HEK293 (cell line): ENCODE results near the gene ZNF451.
A peak's percentile ranks its signal among the peaks of the same experiment; 100 is the strongest.

Experiments used
- KLF9 ChIP-seq: fragments of 450-650 bp; formaldehyde crosslinking; IDR thresholded peaks from 2 replicates; pipeline ENCODE4 v1.5.1; 2016; ENCODE audit warnings: missing biosample characterization, missing genetic modification characterization, low read depth
- OSR2 ChIP-seq: fragments of 450-650 bp; formaldehyde crosslinking; IDR thresholded peaks from 2 replicates; pipeline ENCODE4 v1.5.1; 2016; ENCODE audit warnings: missing biosample characterization, missing genetic modification characterization
- PRDM10 ChIP-seq: fragments of 450-650 bp; formaldehyde crosslinking; IDR thresholded peaks from 2 replicates; pipeline ENCODE4 v1.5.1; 2016; ENCODE audit warnings: missing biosample characterization, missing genetic modification characterization
- PRDM4 ChIP-seq: fragments of 450-650 bp; formaldehyde crosslinking; IDR thresholded peaks from 2 replicates; pipeline ENCODE4 v1.5.1; 2017; ENCODE audit warnings: missing biosample characterization, missing genetic modification characterization
- ZBTB26 ChIP-seq: fragments of 450-650 bp; formaldehyde crosslinking; optimal IDR thresholded peaks from 2 replicates; pipeline ENCODE3; 2016; ENCODE audit warnings: missing biosample characterization, mild to moderate bottlenecking, missing genetic modification characterization
- ZBTB7A ChIP-seq: fragments of 450-650 bp; formaldehyde crosslinking; IDR thresholded peaks from 2 replicates; pipeline ENCODE4 v1.5.1; 2016; ENCODE audit warnings: low read depth, missing biosample characterization, missing genetic modification characterization
- ZFP3 ChIP-seq: fragments of 450-650 bp; formaldehyde crosslinking; IDR thresholded peaks from 2 replicates; pipeline ENCODE4 v1.5.1; 2016; ENCODE audit warnings: low read depth, missing biosample characterization, missing genetic modification characterization
- ZFP69B ChIP-seq: fragments of 450-650 bp; formaldehyde crosslinking; IDR thresholded peaks from 2 replicates; pipeline ENCODE4 v1.5.1; 2016; ENCODE audit warnings: missing biosample characterization, missing genetic modification characterization
- ZNF155 ChIP-seq: fragments of 450-650 bp; formaldehyde crosslinking; IDR thresholded peaks from 2 replicates; pipeline ENCODE4 v1.5.1; 2016; ENCODE audit warnings: missing biosample characterization, missing genetic modification characterization
- ZNF157 ChIP-seq: fragments of 450-650 bp; formaldehyde crosslinking; IDR thresholded peaks from 2 replicates; pipeline ENCODE4 v1.5.1; 2016; ENCODE audit warnings: missing biosample characterization, missing genetic modification characterization
- ZNF280D ChIP-seq: fragments of 450-650 bp; formaldehyde crosslinking; IDR thresholded peaks from 2 replicates; pipeline ENCODE4 v1.5.1; 2016; ENCODE audit warnings: missing biosample characterization, missing genetic modification characterization
- ZNF398 ChIP-seq: fragments of 450-650 bp; formaldehyde crosslinking; IDR thresholded peaks from 2 replicates; pipeline ENCODE4 v1.5.1; 2017; ENCODE audit warnings: missing biosample characterization, missing genetic modification characterization
- ZNF473 ChIP-seq: fragments of 450-650 bp; formaldehyde crosslinking; IDR thresholded peaks from 2 replicates; pipeline ENCODE4 v1.5.1; 2017; ENCODE audit warnings: missing biosample characterization, missing genetic modification characterization
- ZNF571 ChIP-seq: fragments of 450-650 bp; formaldehyde crosslinking; IDR thresholded peaks from 2 replicates; pipeline ENCODE4 v1.5.0; 2017; ENCODE audit warnings: missing biosample characterization, missing genetic modification characterization
- ZNF585B ChIP-seq: fragments of 450-650 bp; formaldehyde crosslinking; IDR thresholded peaks from 2 replicates; pipeline ENCODE4 v1.5.1; 2016; ENCODE audit warnings: missing biosample characterization, missing genetic modification characterization
- ZNF639 ChIP-seq: fragments of 450-650 bp; formaldehyde crosslinking; IDR thresholded peaks from 2 replicates; pipeline ENCODE4 v1.5.1; 2016; ENCODE audit warnings: missing biosample characterization, missing genetic modification characterization
- ZNF76 ChIP-seq: fragments of 450-650 bp; formaldehyde crosslinking; IDR thresholded peaks from 2 replicates; pipeline ENCODE4; 2016; ENCODE audit warnings: low read depth, missing biosample characterization, missing genetic modification characterization, borderline replicate concordance
- ZNF776 ChIP-seq: fragments of 450-650 bp; formaldehyde crosslinking; IDR thresholded peaks from 2 replicates; pipeline ENCODE4 v1.5.0; 2017; ENCODE audit warnings: missing biosample characterization, missing genetic modification characterization, borderline replicate concordance
- ZNF843 ChIP-seq: fragments of 450-650 bp; formaldehyde crosslinking; IDR thresholded peaks from 2 replicates; pipeline ENCODE4 v1.5.1; 2016; ENCODE audit warnings: missing biosample characterization, missing genetic modification characterization
- TF ChIP-seq, protein P1 (sequence below): fragments of 450-650 bp; formaldehyde crosslinking; IDR thresholded peaks from 2 replicates; pipeline ENCODE4 v1.5.1; 2016; ENCODE audit warnings: missing biosample characterization, missing genetic modification characterization
- TF ChIP-seq, protein P2 (sequence below): fragments of 450-650 bp; formaldehyde crosslinking; IDR thresholded peaks from 2 replicates; pipeline ENCODE4 v1.5.1; 2017; ENCODE audit warnings: missing biosample characterization, missing genetic modification characterization

ZNF451 gene

DNA sequence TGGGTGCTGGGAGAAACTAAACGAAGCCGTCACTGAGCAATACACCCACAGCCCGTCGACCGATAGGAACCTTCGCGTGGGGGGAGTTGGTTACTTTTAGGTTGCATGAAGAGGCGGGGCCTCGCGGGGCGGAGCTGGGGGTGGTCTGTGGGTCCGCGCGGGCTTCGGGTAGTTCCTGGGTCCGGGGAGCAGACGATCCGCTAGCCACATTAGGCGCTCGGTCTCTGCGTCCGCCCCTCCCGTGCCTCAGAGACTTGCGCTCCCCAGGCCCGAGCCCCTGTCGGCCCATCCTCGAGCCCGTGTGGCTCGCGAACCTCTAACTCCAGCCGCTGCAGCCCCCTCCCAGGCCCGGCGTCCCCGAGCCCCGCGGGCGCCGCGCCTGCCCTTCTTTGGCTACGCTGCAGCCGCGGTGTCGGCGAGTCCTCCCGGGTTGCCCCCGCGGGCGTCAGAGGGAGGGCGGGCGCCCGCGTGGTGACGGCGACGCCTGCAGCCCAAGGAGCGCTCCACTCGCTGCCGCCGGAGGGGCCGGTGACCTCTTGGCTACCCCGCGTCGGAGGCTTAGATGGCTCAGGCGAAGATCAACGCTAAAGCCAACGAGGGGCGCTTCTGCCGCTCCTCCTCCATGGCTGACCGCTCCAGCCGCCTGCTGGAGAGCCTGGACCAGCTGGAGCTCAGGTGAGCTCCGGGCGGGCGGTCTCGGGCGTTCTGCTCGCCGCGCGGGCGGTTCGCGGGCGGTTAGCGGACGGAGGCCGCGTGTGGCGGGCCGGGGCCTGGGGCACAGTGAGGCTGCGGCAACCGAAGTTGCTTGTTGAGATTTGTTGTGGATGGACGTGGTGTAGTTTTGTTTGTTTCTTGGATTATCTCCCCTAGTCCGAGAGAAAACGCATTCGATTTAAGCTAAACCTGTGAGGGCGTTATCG is 82.4 kb downstream of the ZNF451 start, which contains the start of gene BAG2 (continued):
- TF ChIP-seq ZNF398 (tag by site-specific recombination) (no peak), PRDM10 (tag by site-specific recombination) (peak; percentile 98), ZNF571 (tag by site-specific recombination) (no peak), OSR2 (tag by site-specific recombination) (no peak), ZBTB7A (peak; percentile 34; the same call in 1 of the 2 replicates), ZNF155 (tag by site-specific recombination) (no peak), ZNF157 (tag by site-specific recombination) (no peak), ZNF280D (tag by site-specific recombination) (no peak), KLF9 (tag by site-specific recombination) (peak; percentile 46), ZNF473 (tag by site-specific recombination) (no peak), ZNF776 (tag by site-specific recombination) (no peak), ZNF843 (peak; percentile 13; the same call in 1 of the 2 replicates), ZNF585B (tag by site-specific recombination) (no peak), ZNF76 (peak; percentile 83), ZFP3 (tag by site-specific recombination) (no peak), ZBTB26 (tag by site-specific recombination) (peak; percentile 98), ZNF639 (no peak), PRDM4 (tag by site-specific recombination) (peak; percentile 6; the same call in 1 of the 2 replicates), ZFP69B (tag by site-specific recombination) (peak; percentile 69)
- TF ChIP-seq, protein P1, sequence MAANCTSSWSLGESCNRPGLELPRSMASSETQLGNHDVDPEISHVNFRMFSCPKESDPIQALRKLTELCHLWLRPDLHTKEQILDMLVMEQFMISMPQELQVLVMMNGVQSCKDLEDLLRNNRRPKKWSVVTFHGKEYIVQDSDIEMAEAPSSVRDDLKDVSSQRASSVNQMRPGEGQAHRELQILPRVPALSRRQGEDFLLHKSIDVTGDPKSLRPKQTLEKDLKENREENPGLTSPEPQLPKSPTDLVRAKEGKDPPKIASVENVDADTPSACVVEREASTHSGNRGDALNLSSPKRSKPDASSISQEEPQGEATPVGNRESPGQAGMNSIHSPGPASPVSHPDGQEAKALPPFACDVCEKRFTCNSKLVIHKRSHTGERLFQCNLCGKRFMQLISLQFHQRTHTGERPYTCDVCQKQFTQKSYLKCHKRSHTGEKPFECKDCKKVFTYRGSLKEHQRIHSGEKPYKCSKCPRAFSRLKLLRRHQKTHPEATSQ (tag by site-specific recombination) = no peak
- TF ChIP-seq, protein P2, sequence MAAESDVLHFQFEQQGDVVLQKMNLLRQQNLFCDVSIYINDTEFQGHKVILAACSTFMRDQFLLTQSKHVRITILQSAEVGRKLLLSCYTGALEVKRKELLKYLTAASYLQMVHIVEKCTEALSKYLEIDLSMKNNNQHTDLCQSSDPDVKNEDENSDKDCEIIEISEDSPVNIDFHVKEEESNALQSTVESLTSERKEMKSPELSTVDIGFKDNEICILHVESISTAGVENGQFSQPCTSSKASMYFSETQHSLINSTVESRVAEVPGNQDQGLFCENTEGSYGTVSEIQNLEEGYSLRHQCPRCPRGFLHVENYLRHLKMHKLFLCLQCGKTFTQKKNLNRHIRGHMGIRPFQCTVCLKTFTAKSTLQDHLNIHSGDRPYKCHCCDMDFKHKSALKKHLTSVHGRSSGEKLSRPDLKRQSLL (tag by site-specific recombination) = no peak
